Jurkat, Clone E6-1 (cell line): ENCODE measurements around the gene MED15.
"Not testable (repeated sequence)": the region's sequence is repeated elsewhere in the genome, so short reads cannot be mapped to it uniquely, and the experiment has no call there.

Experiments
- DNase-seq: peaks from one replicate; pipeline ENCODE4 v3.0.0-alpha.2; 2011; ENCODE audit warnings: low read depth, low spot score
- H3K4me3 ChIP-seq: 2 replicates; pipeline ENCODE4 v1.5.1; 2011; ENCODE audit warnings: mild to moderate bottlenecking, low read length, control low read depth, moderate library complexity

MED15 gene

GRCh38 chr22:20479612-20480196 lies 27.7 kb upstream of the MED15 start:
- no peak overlapping the region for H3K4me3 ChIP-seq
- DNase-seq: no peak

GRCh38 chr22:20483143-20483506 lies 24.3 kb upstream of the MED15 start:
- H3K4me3 ChIP-seq: not testable (repeated sequence)

GRCh38 chr22:20483771-20484170 lies 23.6 kb upstream of the MED15 start:
- no peak overlapping the region for H3K4me3 ChIP-seq
- no peak for DNase-seq

More at GRCh38 chr22:20483143-20483506, 24.3 kb upstream of the MED15 start:
- DNase-seq: not testable (repeated sequence)

- no peak for DNase-seq
- no peak overlapping the region for H3K4me3 ChIP-seq
Measured at GRCh38 chr22:20484948-20485683, 22.3 kb upstream of the MED15 start.

GRCh38 chr22:20486229-20486628 lies 21.2 kb upstream of the MED15 start:
- no peak overlapping the region for H3K4me3 ChIP-seq
- DNase-seq: no peak

- no peak overlapping the region for H3K4me3 ChIP-seq
- no peak for DNase-seq
Measured at GRCh38 chr22:20487715-20488114, 19.7 kb upstream of the MED15 start.

- no peak for DNase-seq
- no peak overlapping the region for H3K4me3 ChIP-seq
Measured at GRCh38 chr22:20488946-20489345, 18.5 kb upstream of the MED15 start.

- DNase-seq: no peak
- no peak overlapping the region for H3K4me3 ChIP-seq
Measured at GRCh38 chr22:20490183-20490940, 17.0 kb upstream of the MED15 start.

GRCh38 chr22:20490941-20491307 lies 16.5 kb upstream of the MED15 start:
- H3K4me3 ChIP-seq: no peak overlapping the region
- DNase-seq: no peak

GRCh38 chr22:20491346-20491745 lies 16.1 kb upstream of the MED15 start:
- no peak overlapping the region for H3K4me3 ChIP-seq

GRCh38 chr22:20494978-20495860 lies 12.2 kb upstream of the MED15 start, which contains the start of gene KLHL22:
KLHL22 (minus strand) TSS chr22:20495795; CDS start chr22:20489211, 6,584 bp downstream.
- DNase-seq: no peak
- peak within 1 kb of the TSS; percentile 93 for H3K4me3 ChIP-seq

More at GRCh38 chr22:20491346-20491745, 16.1 kb upstream of the MED15 start:
- DNase-seq: no peak

GRCh38 chr22:20495861-20496681 lies 11.3 kb upstream of the MED15 start:
- DNase-seq: peak; percentile 70

GRCh38 chr22:20497426-20497825 lies 10.0 kb upstream of the MED15 start:
- no peak for DNase-seq
- H3K4me3 ChIP-seq: no peak overlapping the region

More at GRCh38 chr22:20495861-20496681, 11.3 kb upstream of the MED15 start:
- peak overlapping the region; percentile 93 for H3K4me3 ChIP-seq

- H3K4me3 ChIP-seq: no peak overlapping the region
- DNase-seq: no peak
Measured at GRCh38 chr22:20498913-20499312, 8.5 kb upstream of the MED15 start.

GRCh38 chr22:20499769-20500168 lies 7.6 kb upstream of the MED15 start:
- H3K4me3 ChIP-seq: no peak overlapping the region
- no peak for DNase-seq

- no peak for DNase-seq
- no peak overlapping the region for H3K4me3 ChIP-seq
Measured at GRCh38 chr22:20503816-20504215, 3.6 kb upstream of the MED15 start.

- DNase-seq, H3K4me3 ChIP-seq: not testable (repeated sequence)
Measured at GRCh38 chr22:20504293-20504922, 3.0 kb upstream of the MED15 start.
